Measurements from ENCODE around the gene ENGASE.
A peak's percentile ranks its signal among the peaks of the same experiment; 100 is the strongest.

The ENGASE gene

DNA sequence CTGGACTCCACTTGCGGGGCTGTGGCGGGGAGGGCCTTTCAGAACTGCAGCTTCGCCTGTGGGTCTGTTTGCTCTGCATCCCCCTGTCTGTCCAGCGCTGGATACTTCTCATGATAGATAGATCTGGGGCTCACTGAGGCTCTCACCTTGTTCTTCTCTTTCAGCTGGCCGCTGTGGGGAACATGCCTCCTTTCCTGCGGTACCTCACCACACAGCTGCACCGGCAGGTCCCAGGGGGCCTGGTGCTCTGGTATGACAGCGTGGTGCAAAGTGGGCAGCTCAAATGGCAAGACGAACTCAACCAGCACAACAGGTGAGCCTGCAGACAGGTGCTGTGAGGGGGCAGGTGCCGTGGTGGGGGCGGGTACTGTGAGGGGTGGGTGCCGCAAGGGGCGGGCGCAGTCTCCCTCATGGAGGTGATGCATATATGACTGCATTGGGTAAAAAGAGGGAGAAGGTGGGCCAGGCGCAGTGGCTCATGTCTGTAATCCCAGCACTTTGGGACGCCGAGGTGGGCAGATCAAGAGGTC, 6.2 kb downstream of the ENGASE start:
- DNase-seq: no peak
- Histone ChIP-seq H3K27me3 (ENCODE audit: insufficient read depth, low read length) (no peaks in the 10 kb centered on the region), H3K79me1 (ENCODE audit: low read length) (no peaks in the 10 kb centered on the region), H3K9me3 (ENCODE audit: insufficient read depth, low read depth, low read length) (no peaks in the 10 kb centered on the region), H4K91ac (ENCODE audit: low read depth, low read length) (no peak overlapping the region), H3K14ac (ENCODE audit: low read length) (no peak overlapping the region), H2BK5ac (ENCODE audit: low read depth, low read length, poor library complexity) (no peak overlapping the region), H2AFZ (ENCODE audit: insufficient read depth, low read length, poor library complexity) (no peak overlapping the region), H3K4me3 (ENCODE audit: low read depth, low read length) (no peak overlapping the region), H2AK5ac (ENCODE audit: low read length) (no peak overlapping the region), H3K4me1 (ENCODE audit: control insufficient read depth in 1 of 2, insufficient read depth in 2 of 2, low read length in 2 of 2) (no peaks in the 10 kb centered on the region), H2BK12ac (ENCODE audit: low read length) (no peak overlapping the region), H3K9ac (ENCODE audit: low read length) (no peak overlapping the region), H3K18ac (ENCODE audit: low read length) (no peak overlapping the region), H3K4me2 (ENCODE audit: low read length) (no peak overlapping the region), H3K23ac (ENCODE audit: low read length) (no peak overlapping the region), H4K8ac (ENCODE audit: low read depth, low read length) (no peak overlapping the region), H4K12ac (ENCODE audit: low read depth, low read length) (no peak overlapping the region), H3K79me2 (ENCODE audit: control insufficient read depth, insufficient read depth, low read length, poor library complexity) (no peaks in the 10 kb centered on the region), H3K36me3 (ENCODE audit: control insufficient read depth in 1 of 2, insufficient read depth in 2 of 2, low read length in 2 of 2) (peaks cover 11 to 17% of the 10 kb centered on the region in 2 experiments), H2BK120ac (ENCODE audit: insufficient read depth, low read length, poor library complexity) (no peak overlapping the region), H3K4ac (ENCODE audit: low read depth, low read length) (no peak overlapping the region), H3K27ac (ENCODE audit: low read depth, low read length) (no peak overlapping the region)
- WGBS (ENCODE audit: extremely low coverage, insufficient coverage, insufficient read length): no CpG with 5 or more reads among the region's 17 CpGs

DNA sequence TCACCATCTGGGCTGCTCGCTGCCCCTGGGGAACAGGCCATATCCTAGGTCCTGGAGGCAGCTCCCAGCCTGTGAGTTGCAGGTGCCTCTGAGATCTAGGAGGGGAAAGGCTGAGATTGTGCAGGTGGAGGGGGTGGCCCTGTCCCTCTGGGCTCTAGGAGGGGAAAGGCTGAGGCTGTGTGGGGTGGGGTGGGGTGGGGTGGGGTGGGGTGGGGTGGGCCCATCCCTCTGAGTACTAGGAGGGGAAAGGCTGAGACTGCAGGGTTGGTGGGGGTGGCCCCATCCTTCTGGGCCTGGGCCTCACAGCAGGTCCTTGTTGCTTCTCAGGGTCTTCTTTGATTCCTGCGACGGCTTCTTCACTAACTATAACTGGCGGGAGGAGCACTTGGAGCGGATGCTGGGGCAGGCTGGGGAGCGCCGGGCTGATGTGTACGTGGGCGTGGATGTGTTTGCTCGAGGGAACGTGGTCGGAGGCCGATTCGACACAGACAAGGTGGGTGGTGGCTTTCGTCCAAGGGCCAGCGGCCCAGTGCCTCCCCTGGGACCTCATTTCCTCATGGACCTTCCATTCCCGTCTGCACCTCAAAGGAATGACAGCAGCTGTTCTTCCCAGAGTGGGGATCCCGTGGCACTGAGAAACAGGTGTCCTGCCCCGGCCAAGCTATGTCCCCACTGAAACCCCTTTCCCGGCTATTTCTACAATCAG, 7.1 kb downstream of the ENGASE start:
- Histone ChIP-seq H3K4me2 (ENCODE audit: low read length) (no peak overlapping the region), H4K91ac (ENCODE audit: low read depth, low read length) (no peak overlapping the region), H3K18ac (ENCODE audit: low read length) (no peak overlapping the region), H3K9me3 (ENCODE audit: insufficient read depth, low read depth, low read length) (no peaks in the 10 kb centered on the region), H2AK5ac (ENCODE audit: low read length) (no peak overlapping the region), H3K27me3 (ENCODE audit: insufficient read depth, low read length) (no peaks in the 10 kb centered on the region), H3K4ac (ENCODE audit: low read depth, low read length) (no peak overlapping the region), H4K12ac (ENCODE audit: low read depth, low read length) (no peak overlapping the region), H3K79me2 (ENCODE audit: control insufficient read depth, insufficient read depth, low read length, poor library complexity) (no peaks in the 10 kb centered on the region), H3K79me1 (ENCODE audit: low read length) (no peaks in the 10 kb centered on the region), H2BK120ac (ENCODE audit: insufficient read depth, low read length, poor library complexity) (no peak overlapping the region), H4K8ac (ENCODE audit: low read depth, low read length) (no peak overlapping the region), H2BK5ac (ENCODE audit: low read depth, low read length, poor library complexity) (no peak overlapping the region), H3K9ac (ENCODE audit: low read length) (no peak overlapping the region), H2BK12ac (ENCODE audit: low read length) (no peak overlapping the region), H3K14ac (ENCODE audit: low read length) (no peak overlapping the region), H3K23ac (ENCODE audit: low read length) (no peak overlapping the region), H3K36me3 (ENCODE audit: control insufficient read depth in 1 of 2, insufficient read depth in 2 of 2, low read length in 2 of 2) (peaks cover 11 to 17% of the 10 kb centered on the region in 2 experiments), H2AFZ (ENCODE audit: insufficient read depth, low read length, poor library complexity) (no peak overlapping the region), H3K4me3 (ENCODE audit: low read depth, low read length) (no peak overlapping the region), H3K4me1 (ENCODE audit: control insufficient read depth in 1 of 2, insufficient read depth in 2 of 2, low read length in 2 of 2) (no peaks in the 10 kb centered on the region), H3K27ac (ENCODE audit: low read depth, low read length) (no peak overlapping the region)
- WGBS (ENCODE audit: extremely low coverage, insufficient coverage, insufficient read length): no CpG with 5 or more reads among the region's 20 CpGs
- DNase-seq: no peak

DNA sequence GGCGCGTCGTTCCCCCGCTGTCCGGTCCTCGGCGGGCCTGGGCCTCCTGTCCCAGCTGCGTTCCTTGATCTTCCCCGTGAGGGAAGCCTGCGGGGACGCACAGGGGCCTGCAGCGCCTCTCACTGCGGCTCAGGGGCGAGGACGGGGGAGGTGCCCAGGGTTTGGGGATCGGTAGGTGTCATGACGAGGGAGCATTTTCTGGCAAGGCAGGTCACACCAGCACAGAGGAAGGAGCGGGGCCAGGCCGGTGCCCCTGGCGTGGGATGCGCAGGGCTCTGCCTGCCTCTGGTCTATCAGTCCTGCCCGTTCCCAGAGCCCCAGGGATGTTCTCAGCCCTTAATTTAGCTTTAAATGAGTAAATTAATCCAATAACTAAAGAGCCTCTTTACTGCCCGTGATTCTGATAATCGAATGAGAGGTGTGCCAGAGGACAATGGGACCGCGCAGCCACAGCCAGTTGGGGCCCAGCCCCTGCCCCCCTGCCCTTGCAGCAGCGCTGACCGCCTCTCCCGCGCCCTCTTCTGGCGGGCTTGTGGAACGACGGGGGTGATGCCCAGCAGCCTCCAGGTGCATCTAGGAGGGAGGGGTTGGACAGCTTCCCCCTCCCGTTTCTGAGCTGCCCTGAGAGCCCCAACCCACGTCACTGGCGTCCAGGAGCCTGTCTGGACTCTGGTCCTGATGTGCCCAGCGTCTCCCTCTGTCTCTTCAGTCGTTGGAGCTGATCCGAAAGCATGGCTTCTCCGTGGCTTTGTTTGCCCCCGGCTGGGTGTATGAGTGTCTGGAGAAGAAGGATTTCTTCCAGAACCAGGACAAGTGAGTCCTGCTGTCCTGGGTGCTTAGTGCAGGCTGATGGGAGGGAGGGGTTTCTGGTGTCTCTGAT, 7.9 kb downstream of the ENGASE start:
- peak in 1 of 2 donors; percentile 60 for DNase-seq
- Histone ChIP-seq H2BK12ac (ENCODE audit: low read length) (no peak overlapping the region), H2AK5ac (ENCODE audit: low read length) (no peak overlapping the region), H3K23ac (ENCODE audit: low read length) (no peak overlapping the region), H2BK5ac (ENCODE audit: low read depth, low read length, poor library complexity) (no peak overlapping the region), H3K79me2 (ENCODE audit: control insufficient read depth, insufficient read depth, low read length, poor library complexity) (no peaks in the 10 kb centered on the region), H3K4me1 (ENCODE audit: control insufficient read depth in 1 of 2, insufficient read depth in 2 of 2, low read length in 2 of 2) (no peaks in the 10 kb centered on the region), H4K91ac (ENCODE audit: low read depth, low read length) (no peak overlapping the region), H2AFZ (ENCODE audit: insufficient read depth, low read length, poor library complexity) (no peak overlapping the region), H3K36me3 (ENCODE audit: control insufficient read depth in 1 of 2, insufficient read depth in 2 of 2, low read length in 2 of 2) (peaks cover 11 to 17% of the 10 kb centered on the region in 2 experiments), H3K9ac (ENCODE audit: low read length) (no peak overlapping the region), H3K27me3 (ENCODE audit: insufficient read depth, low read length) (no peaks in the 10 kb centered on the region), H2BK120ac (ENCODE audit: insufficient read depth, low read length, poor library complexity) (no peak overlapping the region), H3K79me1 (ENCODE audit: low read length) (no peaks in the 10 kb centered on the region), H3K4me3 (ENCODE audit: low read depth, low read length) (no peak overlapping the region), H4K8ac (ENCODE audit: low read depth, low read length) (no peak overlapping the region), H3K4me2 (ENCODE audit: low read length) (no peak overlapping the region), H3K14ac (ENCODE audit: low read length) (no peak overlapping the region), H3K9me3 (ENCODE audit: insufficient read depth, low read depth, low read length) (no peaks in the 10 kb centered on the region), H4K12ac (ENCODE audit: low read depth, low read length) (no peak overlapping the region), H3K18ac (ENCODE audit: low read length) (no peak overlapping the region), H3K27ac (ENCODE audit: low read depth, low read length) (no peak overlapping the region), H3K4ac (ENCODE audit: low read depth, low read length) (no peak overlapping the region)
- no CpG with 5 or more reads among the region's 41 CpGs for WGBS (ENCODE audit: extremely low coverage, insufficient coverage, insufficient read length)

DNA sequence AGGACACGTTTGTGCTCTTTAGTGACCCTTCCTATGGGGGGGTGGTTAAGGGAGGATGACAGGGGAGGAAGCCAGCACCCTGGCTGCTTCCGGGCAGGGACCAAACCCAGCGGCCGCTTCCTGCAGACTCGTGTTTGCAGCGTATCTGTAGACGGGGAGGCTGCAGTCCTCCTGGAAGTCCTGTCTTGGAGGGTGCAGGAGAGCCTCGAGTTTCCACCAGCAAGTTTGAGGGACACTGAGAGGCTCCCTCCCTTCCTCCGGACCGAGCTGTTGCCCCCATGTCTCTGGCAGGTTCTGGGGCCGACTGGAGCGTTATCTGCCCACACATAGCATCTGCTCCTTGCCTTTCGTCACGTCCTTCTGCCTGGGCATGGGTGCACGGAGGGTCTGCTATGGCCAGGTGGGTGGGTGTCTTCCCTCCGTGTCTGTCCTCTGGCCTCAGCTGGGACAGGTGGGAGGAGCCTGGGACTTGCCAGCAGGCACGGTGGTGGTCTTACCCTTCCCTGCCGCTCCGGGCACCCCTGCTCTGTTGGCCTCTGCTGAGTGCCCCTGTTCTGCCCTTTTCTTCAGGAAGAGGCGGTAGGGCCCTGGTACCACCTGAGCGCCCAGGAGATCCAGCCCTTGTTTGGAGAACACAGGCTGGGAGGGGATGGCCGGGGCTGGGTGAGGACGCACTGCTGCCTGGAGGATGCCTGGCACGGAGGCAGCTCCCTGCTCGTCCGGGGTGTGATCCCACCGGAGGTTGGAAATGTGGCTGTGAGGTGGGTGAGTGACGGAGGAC, 8.8 kb downstream of the ENGASE start:
- no peak overlapping the region for H2BK120ac ChIP-seq (ENCODE audit: insufficient read depth, low read length, poor library complexity)
- H4K8ac ChIP-seq (ENCODE audit: low read depth, low read length): no peak overlapping the region
- peaks cover 11 to 17% of the 10 kb centered on the region in 2 experiments for H3K36me3 ChIP-seq (ENCODE audit: control insufficient read depth in 1 of 2, insufficient read depth in 2 of 2, low read length in 2 of 2)
- no peak overlapping the region for H3K14ac ChIP-seq (ENCODE audit: low read length)
- H3K79me2 ChIP-seq (ENCODE audit: control insufficient read depth, insufficient read depth, low read length, poor library complexity): no peaks in the 10 kb centered on the region
- DNase-seq: no peak
- WGBS (ENCODE audit: extremely low coverage, insufficient coverage, insufficient read length): no CpG with 5 or more reads among the region's 28 CpGs
- H4K12ac ChIP-seq (ENCODE audit: low read depth, low read length): no peak overlapping the region
- H3K4ac ChIP-seq (ENCODE audit: low read depth, low read length): no peak overlapping the region
- no peaks in the 10 kb centered on the region for H3K4me1 ChIP-seq (ENCODE audit: control insufficient read depth in 1 of 2, insufficient read depth in 2 of 2, low read length in 2 of 2)
- no peak overlapping the region for H2AK5ac ChIP-seq (ENCODE audit: low read length)
- no peak overlapping the region for H2BK12ac ChIP-seq (ENCODE audit: low read length)
- H3K4me3 ChIP-seq (ENCODE audit: low read depth, low read length): no peak overlapping the region
- no peaks in the 10 kb centered on the region for H3K79me1 ChIP-seq (ENCODE audit: low read length)
- no peak overlapping the region for H2AFZ ChIP-seq (ENCODE audit: insufficient read depth, low read length, poor library complexity)
- no peak overlapping the region for H2BK5ac ChIP-seq (ENCODE audit: low read depth, low read length, poor library complexity)
- H3K27ac ChIP-seq (ENCODE audit: low read depth, low read length): no peak overlapping the region
- H3K4me2 ChIP-seq (ENCODE audit: low read length): no peak overlapping the region
- no peaks in the 10 kb centered on the region for H3K27me3 ChIP-seq (ENCODE audit: insufficient read depth, low read length)
- no peak overlapping the region for H3K23ac ChIP-seq (ENCODE audit: low read length)
- H4K91ac ChIP-seq (ENCODE audit: low read depth, low read length): no peak overlapping the region
- no peak overlapping the region for H3K18ac ChIP-seq (ENCODE audit: low read length)
- H3K9ac ChIP-seq (ENCODE audit: low read length): no peak overlapping the region
- no peaks in the 10 kb centered on the region for H3K9me3 ChIP-seq (ENCODE audit: insufficient read depth, low read depth, low read length)
